ENCODE results near the gene SPTLC2. TPM values are rescaled to one million over a fixed set of nuclear protein-coding genes. Genes with fewer than 3 reads are reported as not detected.
"Not testable (repeated sequence)": the region's sequence is repeated elsewhere in the genome, so short reads cannot be mapped to it uniquely, and the experiment has no call there.

The SPTLC2 gene
- total and polyA plus RNA-seq, 4 donors = 2.3 to 45.4 (median 20.5) TPM

GRCh38 chr14:77554816-77555599 is 61.4 kb downstream of the SPTLC2 start:
- Histone ChIP-seq H3K27ac (ENCODE audit: low read depth in 1 of 2, low read length in 2 of 2) (no peak overlapping the region), H3K4me3 (ENCODE audit: low read length in 2 of 2) (no peak overlapping the region), H3K4me1 (ENCODE audit: control insufficient read depth in 1 of 2, insufficient read depth in 2 of 2, low read length in 2 of 2) (no peaks in the 10 kb centered on the region), H3K27me3 (ENCODE audit: control insufficient read depth in 1 of 2, insufficient read depth in 2 of 2, low read length in 1 of 2) (no peaks in the 10 kb centered on the region), H3K9me3 (ENCODE audit: control insufficient read depth, low read length) (no peaks in the 10 kb centered on the region), H3K36me3 (ENCODE audit: control insufficient read depth in 1 of 2, insufficient read depth in 2 of 2, low read length in 1 of 2) (peaks cover 0 to 4% of the 10 kb centered on the region in 2 donors)
- 80 to 81% methylated on average over 9 of the region's 9 CpGs for WGBS, 2 donors
- intact Hi-C loops (cut with DNase I) = no loop called here
- DNase-seq (no peak), ATAC-seq (ENCODE audit: low FRiP score) (no peak)

- intact Hi-C loops (cut with DNase I) = no loop called here
- H3K4me1 ChIP-seq (ENCODE audit: control insufficient read depth in 1 of 2, insufficient read depth in 2 of 2, low read length in 2 of 2) = no peaks in the 10 kb centered on the region
- no peak overlapping the region for H3K27ac ChIP-seq (ENCODE audit: low read depth in 1 of 2, low read length in 2 of 2)
- no peaks in the 10 kb centered on the region for H3K27me3 ChIP-seq (ENCODE audit: control insufficient read depth in 1 of 2, insufficient read depth in 2 of 2, low read length in 1 of 2)
- no peaks in the 10 kb centered on the region for H3K9me3 ChIP-seq (ENCODE audit: control insufficient read depth, low read length)
- no peak overlapping the region for H3K4me3 ChIP-seq (ENCODE audit: low read length in 2 of 2)
- DNase-seq = no peak
- peaks cover 0 to 2% of the 10 kb centered on the region in 2 donors for H3K36me3 ChIP-seq (ENCODE audit: control insufficient read depth in 1 of 2, insufficient read depth in 2 of 2, low read length in 1 of 2)
- no peak for ATAC-seq (ENCODE audit: low FRiP score)
- WGBS, 2 donors = 62% methylated on average over 5 of the region's 5 CpGs
Measured at GRCh38 chr14:77554207-77554606, 62.2 kb downstream of the SPTLC2 start.

- Histone ChIP-seq H3K36me3 (ENCODE audit: control insufficient read depth in 1 of 2, insufficient read depth in 2 of 2, low read length in 1 of 2) (no peaks in the 10 kb centered on the region), H3K9me3 (ENCODE audit: control insufficient read depth, low read length) (no peaks in the 10 kb centered on the region), H3K27ac (ENCODE audit: low read depth in 1 of 2, low read length in 2 of 2) (no peak overlapping the region), H3K4me1 (ENCODE audit: control insufficient read depth in 1 of 2, insufficient read depth in 2 of 2, low read length in 2 of 2) (no peaks in the 10 kb centered on the region), H3K27me3 (ENCODE audit: control insufficient read depth in 1 of 2, insufficient read depth in 2 of 2, low read length in 1 of 2) (no peaks in the 10 kb centered on the region), H3K4me3 (ENCODE audit: low read length in 2 of 2) (no peak overlapping the region)
- DNase-seq (no peak), ATAC-seq (ENCODE audit: low FRiP score) (no peak)
- WGBS, 2 donors = 86 to 88% methylated on average over 1 of the region's 1 CpG
- intact Hi-C loops (cut with DNase I) = loop anchor here in 1 of 2 donors (5.0 kb wide), 1 partner anchor 92 kb away; the partner anchor contains the start of genes AHSA1 and VIPAS39
Measured at GRCh38 chr14:77549451-77549850, 67.0 kb downstream of the SPTLC2 start.

- peaks cover 3% of the 10 kb centered on the region in 2 donors for H3K4me1 ChIP-seq (ENCODE audit: control insufficient read depth in 1 of 2, insufficient read depth in 2 of 2, low read length in 2 of 2)
- ATAC-seq (ENCODE audit: low FRiP score) = no peak
- intact Hi-C loops (cut with DNase I) = loop anchor here in 1 of 2 donors (5.0 kb wide), 1 partner anchor 90 kb away; the partner anchor contains the start of genes AHSA1 and VIPAS39
- no peaks in the 10 kb centered on the region for H3K9me3 ChIP-seq (ENCODE audit: control insufficient read depth, low read length)
- H3K4me3 ChIP-seq (ENCODE audit: low read length in 2 of 2) = no peak overlapping the region
- no peak for DNase-seq
- 91 to 92% methylated on average over 8 of the region's 8 CpGs for WGBS, 2 donors
- no peaks in the 10 kb centered on the region for H3K36me3 ChIP-seq (ENCODE audit: control insufficient read depth in 1 of 2, insufficient read depth in 2 of 2, low read length in 1 of 2)
- no peak overlapping the region for H3K27ac ChIP-seq (ENCODE audit: low read depth in 1 of 2, low read length in 2 of 2)
- no peaks in the 10 kb centered on the region for H3K27me3 ChIP-seq (ENCODE audit: control insufficient read depth in 1 of 2, insufficient read depth in 2 of 2, low read length in 1 of 2)
Measured at GRCh38 chr14:77547512-77548180, 68.8 kb downstream of the SPTLC2 start.

- intact Hi-C loops (cut with DNase I) = loop anchor here in 1 of 2 donors (5.0 kb wide), 1 partner anchor 88 kb away; the partner anchor contains the start of genes AHSA1 and VIPAS39
- H3K36me3 ChIP-seq (ENCODE audit: control insufficient read depth in 1 of 2, insufficient read depth in 2 of 2, low read length in 1 of 2); ATAC-seq (ENCODE audit: low FRiP score); H3K4me3 ChIP-seq (ENCODE audit: low read length in 2 of 2); H3K27ac ChIP-seq (ENCODE audit: low read depth in 1 of 2, low read length in 2 of 2); H3K27me3 ChIP-seq (ENCODE audit: control insufficient read depth in 1 of 2, insufficient read depth in 2 of 2, low read length in 1 of 2); H3K9me3 ChIP-seq (ENCODE audit: control insufficient read depth, low read length); H3K4me1 ChIP-seq (ENCODE audit: control insufficient read depth in 1 of 2, insufficient read depth in 2 of 2, low read length in 2 of 2); DNase-seq: not testable (repeated sequence)
- 94 to 96% methylated on average over 11 of the region's 11 CpGs for WGBS, 2 donors
Measured at GRCh38 chr14:77545171-77545570, 71.3 kb downstream of the SPTLC2 start.

GRCh38 chr14:77544571-77544970 is 71.9 kb downstream of the SPTLC2 start:
- 94 to 97% methylated on average over 2 of the region's 2 CpGs for WGBS, 2 donors
- Histone ChIP-seq H3K27me3 (ENCODE audit: control insufficient read depth in 1 of 2, insufficient read depth in 2 of 2, low read length in 1 of 2) (no peaks in the 10 kb centered on the region), H3K4me1 (ENCODE audit: control insufficient read depth in 1 of 2, insufficient read depth in 2 of 2, low read length in 2 of 2) (peaks cover 3 to 5% of the 10 kb centered on the region in 2 donors), H3K4me3 (ENCODE audit: low read length in 2 of 2) (no peak overlapping the region), H3K36me3 (ENCODE audit: control insufficient read depth in 1 of 2, insufficient read depth in 2 of 2, low read length in 1 of 2) (no peaks in the 10 kb centered on the region), H3K27ac (ENCODE audit: low read depth in 1 of 2, low read length in 2 of 2) (no peak overlapping the region), H3K9me3 (ENCODE audit: control insufficient read depth, low read length) (no peaks in the 10 kb centered on the region)
- no peak for DNase-seq
- no peak for ATAC-seq (ENCODE audit: low FRiP score)
- intact Hi-C loops (cut with DNase I) = no loop called here

GRCh38 chr14:77543637-77544334 is 72.7 kb downstream of the SPTLC2 start:
- Histone ChIP-seq H3K4me1 (ENCODE audit: control insufficient read depth in 1 of 2, insufficient read depth in 2 of 2, low read length in 2 of 2) (peaks cover 3 to 5% of the 10 kb centered on the region in 2 donors), H3K4me3 (ENCODE audit: low read length in 2 of 2) (no peak overlapping the region), H3K36me3 (ENCODE audit: control insufficient read depth in 1 of 2, insufficient read depth in 2 of 2, low read length in 1 of 2) (no peaks in the 10 kb centered on the region), H3K27ac (ENCODE audit: low read depth in 1 of 2, low read length in 2 of 2) (peak overlapping the region; percentile 23 to 49), H3K27me3 (ENCODE audit: control insufficient read depth in 1 of 2, insufficient read depth in 2 of 2, low read length in 1 of 2) (no peaks in the 10 kb centered on the region), H3K9me3 (ENCODE audit: control insufficient read depth, low read length) (no peaks in the 10 kb centered on the region)
- DNase-seq (no peak), ATAC-seq (ENCODE audit: low FRiP score) (no peak)
- intact Hi-C loops (cut with DNase I) = loop anchor here in 1 of 2 donors (1.0 kb wide), 1 partner anchor 17 kb away; no protein-coding TSS in a partner anchor
- 73 to 76% methylated on average over 3 of the region's 3 CpGs for WGBS, 2 donors

- Histone ChIP-seq H3K36me3 (ENCODE audit: control insufficient read depth in 1 of 2, insufficient read depth in 2 of 2, low read length in 1 of 2) (no peaks in the 10 kb centered on the region), H3K4me3 (ENCODE audit: low read length in 2 of 2) (no peak overlapping the region), H3K27ac (ENCODE audit: low read depth in 1 of 2, low read length in 2 of 2) (no peak overlapping the region), H3K4me1 (ENCODE audit: control insufficient read depth in 1 of 2, insufficient read depth in 2 of 2, low read length in 2 of 2) (peaks cover 3 to 5% of the 10 kb centered on the region in 2 donors), H3K27me3 (ENCODE audit: control insufficient read depth in 1 of 2, insufficient read depth in 2 of 2, low read length in 1 of 2) (no peaks in the 10 kb centered on the region), H3K9me3 (ENCODE audit: control insufficient read depth, low read length) (no peaks in the 10 kb centered on the region)
- intact Hi-C loops (cut with DNase I) = loop anchor here in 1 of 2 donors (1.0 kb wide), 1 partner anchor 17 kb away; no protein-coding TSS in a partner anchor
- DNase-seq = no peak
- 65 to 68% methylated on average over 5 of the region's 5 CpGs for WGBS, 2 donors
- no peak for ATAC-seq (ENCODE audit: low FRiP score)
Measured at GRCh38 chr14:77543240-77543551, 73.2 kb downstream of the SPTLC2 start.

All from aorta (tissue), 5 donors.